ENCODE measurements around the gene LHFPL6.

Gene LHFPL6

GRCh38 chr13:39433651-39434050, 169.3 kb downstream of the LHFPL6 start:
- no peak for DNase-seq (ENCODE audit: low spot score in 2 of 2)
- Mint-ChIP-seq H3K27ac (ENCODE audit: low read depth) (no peak overlapping the region), H3K4me3 (no peak overlapping the region), H3K36me3 (ENCODE audit: insufficient read depth) (no peaks in the 10 kb centered on the region), H3K27me3 (peaks cover 39% of the 10 kb centered on the region), H3K4me1 (no peaks in the 10 kb centered on the region), H3K9me3 (peaks cover 11% of the 10 kb centered on the region)
- no peak for ATAC-seq (replicated peaks; ENCODE audit: extremely low read depth, poor library complexity, severe bottlenecking)

DNA sequence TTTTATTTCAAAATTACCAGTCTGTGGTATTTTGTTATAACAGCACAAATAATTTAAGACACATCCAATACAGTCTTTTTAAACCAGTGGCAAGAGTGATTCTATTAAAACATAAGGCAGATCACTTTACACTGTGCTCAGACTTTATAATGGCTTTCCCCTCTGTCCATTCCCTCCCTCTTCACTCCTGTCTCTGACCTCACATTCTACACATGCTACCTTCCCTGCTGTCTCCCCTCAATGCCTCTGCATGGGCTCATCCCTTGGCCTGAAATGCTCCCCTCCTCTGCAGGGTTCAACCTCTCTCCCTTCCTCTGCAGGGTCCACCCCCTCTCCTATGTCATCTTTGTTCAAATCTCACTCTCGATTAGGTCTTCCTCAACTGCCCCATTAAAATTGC, 170.8 kb downstream of the LHFPL6 start:
- H3K9me3 Mint-ChIP-seq = peaks cover 11% of the 10 kb centered on the region
- H3K4me3 Mint-ChIP-seq = no peak overlapping the region
- ATAC-seq (replicated peaks; ENCODE audit: extremely low read depth, poor library complexity, severe bottlenecking) (no peak), DNase-seq (ENCODE audit: low spot score in 2 of 2) (no peak)
- no peak overlapping the region for H3K27ac Mint-ChIP-seq (ENCODE audit: low read depth)
- H3K4me1 Mint-ChIP-seq = no peaks in the 10 kb centered on the region
- no peaks in the 10 kb centered on the region for H3K36me3 Mint-ChIP-seq (ENCODE audit: insufficient read depth)
- H3K27me3 Mint-ChIP-seq = peaks cover 45% of the 10 kb centered on the region

GRCh38 chr13:39422845-39423565, 180.0 kb downstream of the LHFPL6 start:
- Mint-ChIP-seq H3K4me1 (no peaks in the 10 kb centered on the region), H3K4me3 (no peak overlapping the region), H3K9me3 (no peaks in the 10 kb centered on the region), H3K36me3 (ENCODE audit: insufficient read depth) (no peaks in the 10 kb centered on the region), H3K27ac (ENCODE audit: low read depth) (no peak overlapping the region), H3K27me3 (peaks cover 11% of the 10 kb centered on the region)
- DNase-seq (ENCODE audit: low spot score in 2 of 2) (no peak), ATAC-seq (replicated peaks; ENCODE audit: extremely low read depth, poor library complexity, severe bottlenecking) (no peak)

- DNase-seq (ENCODE audit: low spot score in 2 of 2) (no peak), ATAC-seq (replicated peaks; ENCODE audit: extremely low read depth, poor library complexity, severe bottlenecking) (no peak)
- Mint-ChIP-seq H3K27ac (ENCODE audit: low read depth) (no peak overlapping the region), H3K36me3 (ENCODE audit: insufficient read depth) (no peaks in the 10 kb centered on the region), H3K4me3 (no peak overlapping the region), H3K27me3 (peaks cover 20% of the 10 kb centered on the region), H3K9me3 (no peaks in the 10 kb centered on the region), H3K4me1 (no peaks in the 10 kb centered on the region)
Measured at GRCh38 chr13:39419876-39420275, 183.1 kb downstream of the LHFPL6 start.

- H3K36me3 Mint-ChIP-seq (ENCODE audit: insufficient read depth) = no peaks in the 10 kb centered on the region
- H3K27ac Mint-ChIP-seq (ENCODE audit: low read depth) = no peak overlapping the region
- DNase-seq (ENCODE audit: low spot score in 2 of 2) = no peak
- no peak overlapping the region for H3K4me3 Mint-ChIP-seq
- no peaks in the 10 kb centered on the region for H3K4me1 Mint-ChIP-seq
- ATAC-seq (replicated peaks; ENCODE audit: extremely low read depth, poor library complexity, severe bottlenecking) = no peak
- H3K27me3 Mint-ChIP-seq = peaks cover 20% of the 10 kb centered on the region
- no peaks in the 10 kb centered on the region for H3K9me3 Mint-ChIP-seq
Measured at GRCh38 chr13:39419068-39419467, 183.9 kb downstream of the LHFPL6 start.

DNA sequence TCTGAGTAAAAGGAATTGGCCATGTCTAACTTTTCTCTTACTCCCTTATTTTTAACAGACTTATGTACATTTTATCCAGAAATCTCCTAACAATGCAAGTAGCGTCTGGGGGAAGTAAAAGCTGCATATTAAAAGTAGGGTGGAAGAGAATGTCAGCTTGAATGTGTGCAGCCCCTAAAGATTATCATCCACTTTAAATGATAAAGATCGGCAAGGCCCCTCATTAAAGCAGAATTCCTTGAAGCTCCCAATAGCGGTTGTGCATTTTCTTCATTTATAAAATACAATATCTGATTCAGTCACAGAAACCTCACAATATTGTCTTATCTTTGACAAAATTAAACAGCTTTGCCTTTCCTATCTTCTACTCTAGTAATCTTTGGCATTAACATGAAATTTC, 184.6 kb downstream of the LHFPL6 start:
- Mint-ChIP-seq H3K4me3 (no peak overlapping the region), H3K27ac (ENCODE audit: low read depth) (no peak overlapping the region), H3K36me3 (ENCODE audit: insufficient read depth) (no peaks in the 10 kb centered on the region), H3K9me3 (no peaks in the 10 kb centered on the region), H3K27me3 (peaks cover 20% of the 10 kb centered on the region), H3K4me1 (no peaks in the 10 kb centered on the region)
- DNase-seq (ENCODE audit: low spot score in 2 of 2) = no peak
- ATAC-seq (replicated peaks; ENCODE audit: extremely low read depth, poor library complexity, severe bottlenecking) = no peak

GRCh38 chr13:39417643-39418042, 185.3 kb downstream of the LHFPL6 start:
- ATAC-seq (replicated peaks; ENCODE audit: extremely low read depth, poor library complexity, severe bottlenecking) (no peak), DNase-seq (ENCODE audit: low spot score in 2 of 2) (no peak)
- peaks cover 20% of the 10 kb centered on the region for H3K27me3 Mint-ChIP-seq
- no peak overlapping the region for H3K27ac Mint-ChIP-seq (ENCODE audit: low read depth)
- H3K4me1 Mint-ChIP-seq = no peaks in the 10 kb centered on the region
- no peaks in the 10 kb centered on the region for H3K36me3 Mint-ChIP-seq (ENCODE audit: insufficient read depth)
- H3K9me3 Mint-ChIP-seq = no peaks in the 10 kb centered on the region
- no peak overlapping the region for H3K4me3 Mint-ChIP-seq

DNA sequence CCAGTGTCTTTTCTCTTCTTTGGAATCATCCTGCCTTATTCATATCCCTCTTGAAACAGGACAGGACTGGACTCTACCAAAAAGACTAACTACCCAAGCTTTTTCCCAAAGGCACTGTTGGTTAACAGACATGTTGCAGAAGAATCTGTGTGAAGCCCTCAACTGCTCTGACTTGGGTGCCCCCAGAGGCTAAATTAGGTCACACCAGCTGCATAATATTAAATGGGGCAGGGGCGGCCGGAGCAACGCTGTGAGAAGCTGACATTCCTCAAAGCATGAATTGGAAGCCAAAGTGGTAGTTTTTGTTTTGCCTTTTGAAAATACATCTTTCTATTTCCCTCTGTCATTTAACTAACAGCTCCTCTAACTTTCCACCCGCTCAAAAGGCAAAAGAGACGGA, 185.9 kb downstream of the LHFPL6 start:
- no peaks in the 10 kb centered on the region for H3K36me3 Mint-ChIP-seq (ENCODE audit: insufficient read depth)
- no peak for DNase-seq (ENCODE audit: low spot score in 2 of 2)
- H3K4me3 Mint-ChIP-seq = no peak overlapping the region
- H3K4me1 Mint-ChIP-seq = no peaks in the 10 kb centered on the region
- peaks cover 20% of the 10 kb centered on the region for H3K27me3 Mint-ChIP-seq
- ATAC-seq (replicated peaks; ENCODE audit: extremely low read depth, poor library complexity, severe bottlenecking) = no peak
- H3K27ac Mint-ChIP-seq (ENCODE audit: low read depth) = no peak overlapping the region
- no peaks in the 10 kb centered on the region for H3K9me3 Mint-ChIP-seq

- H3K36me3 Mint-ChIP-seq (ENCODE audit: insufficient read depth) = no peaks in the 10 kb centered on the region
- H3K27me3 Mint-ChIP-seq = peaks cover 16% of the 10 kb centered on the region
- DNase-seq (ENCODE audit: low spot score in 2 of 2) = no peak
- H3K4me3 Mint-ChIP-seq = no peak overlapping the region
- no peaks in the 10 kb centered on the region for H3K9me3 Mint-ChIP-seq
- no peak for ATAC-seq (replicated peaks; ENCODE audit: extremely low read depth, poor library complexity, severe bottlenecking)
- H3K27ac Mint-ChIP-seq (ENCODE audit: low read depth) = no peak overlapping the region
- no peaks in the 10 kb centered on the region for H3K4me1 Mint-ChIP-seq
Measured at GRCh38 chr13:39415008-39415802, 187.8 kb downstream of the LHFPL6 start.

DNA sequence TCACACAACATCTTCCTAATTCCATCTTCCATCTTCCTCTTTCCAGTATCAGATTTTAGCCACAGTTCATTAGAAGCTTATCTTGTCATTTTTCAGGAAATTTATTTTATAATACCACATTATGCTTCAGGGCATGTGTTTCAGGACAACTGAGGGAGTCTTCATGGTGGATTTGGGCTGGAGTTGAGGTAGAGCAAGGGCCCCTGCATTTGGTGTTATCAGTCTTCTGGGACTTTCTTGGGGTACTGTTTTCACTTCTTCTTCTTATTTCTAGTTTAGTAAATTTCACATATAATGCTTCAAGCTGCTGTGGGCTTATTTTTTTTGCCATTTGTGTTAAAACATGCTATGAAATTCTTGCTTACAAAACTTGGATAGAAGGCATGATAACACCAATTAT, 188.7 kb downstream of the LHFPL6 start:
- ATAC-seq (replicated peaks; ENCODE audit: extremely low read depth, poor library complexity, severe bottlenecking) = no peak
- Mint-ChIP-seq H3K27me3 (peaks cover 13% of the 10 kb centered on the region), H3K27ac (ENCODE audit: low read depth) (no peak overlapping the region), H3K4me3 (no peak overlapping the region), H3K36me3 (ENCODE audit: insufficient read depth) (no peaks in the 10 kb centered on the region), H3K4me1 (no peaks in the 10 kb centered on the region), H3K9me3 (no peaks in the 10 kb centered on the region)
- no peak for DNase-seq (ENCODE audit: low spot score in 2 of 2)

- Mint-ChIP-seq H3K4me1 (no peaks in the 10 kb centered on the region), H3K27me3 (peaks cover 7% of the 10 kb centered on the region), H3K9me3 (no peaks in the 10 kb centered on the region), H3K27ac (ENCODE audit: low read depth) (no peak overlapping the region), H3K36me3 (ENCODE audit: insufficient read depth) (no peaks in the 10 kb centered on the region), H3K4me3 (no peak overlapping the region)
- ATAC-seq (replicated peaks; ENCODE audit: extremely low read depth, poor library complexity, severe bottlenecking) (no peak), DNase-seq (ENCODE audit: low spot score in 2 of 2) (no peak)
Measured at GRCh38 chr13:39411511-39411910, 191.5 kb downstream of the LHFPL6 start.

- ATAC-seq (replicated peaks; ENCODE audit: extremely low read depth, poor library complexity, severe bottlenecking) (no peak), DNase-seq (ENCODE audit: low spot score in 2 of 2) (no peak)
- H3K9me3 Mint-ChIP-seq = no peaks in the 10 kb centered on the region
- no peak overlapping the region for H3K27ac Mint-ChIP-seq (ENCODE audit: low read depth)
- H3K36me3 Mint-ChIP-seq (ENCODE audit: insufficient read depth) = no peaks in the 10 kb centered on the region
- no peak overlapping the region for H3K4me3 Mint-ChIP-seq
- peaks cover 7% of the 10 kb centered on the region for H3K27me3 Mint-ChIP-seq
- no peaks in the 10 kb centered on the region for H3K4me1 Mint-ChIP-seq
Measured at GRCh38 chr13:39410964-39411363, 192.0 kb downstream of the LHFPL6 start.
